HG03460 (cell line): ENCODE measurements around the gene VSIR.

Experiments used
- ATAC-seq: cut with Tn5 transposase; IDR thresholded peaks from one replicate; pipeline ENCODE4 v1.9.1; 2021; ENCODE audit not compliant: unreplicated experiment

The VSIR gene

DNA sequence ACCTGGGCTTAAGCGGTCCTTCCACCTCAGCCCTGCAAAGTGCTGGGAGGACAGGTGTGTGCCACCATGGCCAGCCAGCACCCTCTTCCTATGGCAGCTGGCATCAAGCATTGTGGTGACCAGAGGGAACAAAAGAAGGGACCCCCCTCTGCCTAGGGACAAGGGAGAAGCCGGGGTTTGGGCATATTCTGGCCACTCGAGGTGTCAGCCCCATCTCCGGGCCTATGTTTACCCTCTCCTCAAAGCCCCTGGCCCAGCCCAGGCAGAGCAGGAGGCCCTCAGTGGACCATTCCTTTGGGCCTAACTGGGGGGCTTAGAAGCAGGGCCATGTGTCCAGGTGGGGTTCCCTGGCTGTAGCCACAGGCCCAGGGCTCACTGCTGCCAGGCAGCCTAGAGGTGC lies 23.9 kb downstream of the VSIR start:
- no peak for ATAC-seq

DNA sequence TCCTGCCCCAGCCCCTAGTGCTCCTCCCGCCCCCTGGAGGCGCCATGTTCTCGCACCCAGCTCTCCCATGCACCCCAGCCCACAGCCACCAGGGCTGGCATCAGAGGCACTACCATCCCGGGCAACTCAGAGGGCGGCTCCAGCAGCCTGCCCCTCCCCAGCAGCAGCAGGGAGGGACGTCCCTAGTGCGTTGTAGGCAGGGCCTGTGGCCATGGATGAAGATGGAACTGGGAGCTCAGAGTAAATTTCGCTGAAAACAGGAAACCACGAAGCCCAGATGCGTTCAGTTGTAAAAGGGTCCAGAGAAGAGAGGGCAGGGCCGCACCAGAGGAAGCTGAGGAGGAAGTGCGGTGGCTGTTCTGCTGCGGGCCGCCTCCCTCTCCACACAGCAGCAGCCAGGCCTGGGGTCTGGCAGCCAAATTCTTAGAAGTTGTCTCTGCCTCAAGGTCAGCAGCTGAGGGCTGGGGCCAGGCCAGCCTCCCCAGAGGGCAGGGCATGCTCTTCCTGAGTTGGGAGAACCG lies 24.6 kb downstream of the VSIR start:
- ATAC-seq: peak; percentile 63

DNA sequence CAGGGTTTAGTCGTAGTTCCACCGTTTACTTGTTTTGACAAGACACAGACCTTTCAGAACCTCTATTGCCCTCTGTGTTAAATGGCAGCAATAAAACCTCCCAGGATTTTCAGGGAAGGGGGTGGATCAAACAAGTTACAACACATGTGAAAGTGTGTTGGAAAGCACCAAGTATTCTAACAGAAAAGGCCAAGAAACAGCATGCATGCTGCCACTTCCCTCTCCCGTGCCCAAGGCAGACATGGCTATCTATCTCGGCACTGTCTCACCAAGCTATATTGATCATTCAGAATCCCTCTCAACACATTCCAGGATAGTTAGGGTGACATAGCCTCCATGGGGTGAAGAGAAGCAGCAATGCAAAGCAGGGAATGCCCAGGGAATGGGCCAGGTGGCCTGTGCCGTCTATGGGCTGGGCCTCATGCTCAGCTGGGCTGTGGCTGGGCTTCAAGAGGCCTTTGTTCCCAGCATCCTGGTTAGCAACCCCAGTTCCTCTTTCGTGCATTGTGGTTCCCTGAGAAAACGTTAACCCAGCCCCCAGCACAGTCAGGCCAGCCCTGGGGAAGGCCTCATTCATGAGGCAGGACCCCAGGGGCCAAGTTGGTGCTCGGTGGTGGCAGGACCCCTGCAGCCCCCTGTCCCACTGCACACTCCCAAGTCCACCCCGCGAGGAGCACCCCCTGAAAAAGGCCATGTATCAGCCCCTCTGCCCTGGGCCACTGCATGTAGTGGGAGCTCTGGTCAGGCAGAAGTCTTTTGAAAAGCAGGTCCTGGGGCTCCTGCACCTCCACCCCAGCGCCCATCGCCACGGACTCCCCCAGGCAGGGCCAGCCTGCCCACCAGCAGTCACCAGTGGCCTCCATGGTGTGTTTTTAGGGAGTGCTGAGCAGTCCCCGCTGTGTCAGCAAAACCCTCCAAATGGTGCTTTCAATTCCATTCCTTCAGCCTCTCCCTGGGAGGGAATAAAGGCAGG lies 25.5 kb downstream of the VSIR start:
- no peak for ATAC-seq

DNA sequence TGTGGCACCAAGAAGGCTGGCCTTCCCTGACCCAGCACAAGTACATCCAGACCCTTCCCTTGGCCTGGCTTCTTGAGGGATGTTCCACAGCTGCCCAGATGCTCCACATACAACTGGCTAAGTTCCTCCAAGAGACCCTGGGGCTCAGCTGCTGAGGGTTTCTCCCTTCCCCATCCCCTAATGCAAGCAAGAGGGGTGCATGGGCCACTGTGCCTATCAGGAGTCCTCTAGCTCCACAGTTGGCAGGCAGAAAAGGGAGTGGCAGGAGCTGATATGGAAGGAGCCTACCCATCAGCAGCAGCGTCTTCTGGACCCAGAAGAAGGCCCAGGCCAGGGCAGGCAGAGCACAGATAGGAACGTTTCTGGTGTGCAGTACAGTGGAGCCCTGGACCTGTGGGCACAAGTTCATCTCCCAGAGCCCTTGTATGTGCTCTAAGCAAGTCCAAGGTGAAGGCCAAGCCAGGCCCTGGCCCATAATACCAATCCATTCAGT lies 26.2 kb downstream of the VSIR start:
- ATAC-seq: no peak

DNA sequence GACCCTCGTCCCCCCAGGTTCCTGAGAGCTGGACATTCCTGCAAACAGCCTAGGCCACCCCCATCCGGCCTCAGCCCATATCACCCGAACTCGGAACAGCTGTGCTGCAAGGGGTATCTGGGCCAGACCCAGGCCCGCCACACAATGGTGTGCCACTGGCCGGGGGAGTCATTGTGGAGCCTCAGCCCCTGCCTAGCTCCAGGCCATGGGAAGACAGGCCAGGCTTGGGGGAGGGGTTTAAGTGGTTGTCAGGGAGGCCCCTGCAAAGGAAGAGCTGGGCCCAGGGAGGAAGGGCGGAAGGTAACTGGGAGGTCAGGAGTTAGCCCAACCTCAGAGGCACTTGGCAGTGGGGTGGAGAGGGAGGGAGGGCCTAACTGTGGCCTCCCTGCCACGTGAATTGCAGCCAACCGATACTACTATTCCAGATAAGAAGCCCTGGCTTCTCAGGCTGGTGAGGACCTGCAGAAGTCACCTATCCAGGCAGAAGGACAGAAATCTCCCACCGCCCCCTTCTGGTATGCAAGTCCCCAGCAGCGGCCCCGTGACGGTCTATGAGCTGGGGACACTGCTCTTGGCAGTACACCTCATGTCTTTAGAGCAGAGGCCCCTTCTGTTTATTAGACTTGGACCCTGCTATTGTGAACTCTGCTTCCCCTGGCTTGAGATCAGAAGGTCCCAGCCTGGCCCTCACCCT lies 26.8 kb downstream of the VSIR start:
- ATAC-seq: no peak

DNA sequence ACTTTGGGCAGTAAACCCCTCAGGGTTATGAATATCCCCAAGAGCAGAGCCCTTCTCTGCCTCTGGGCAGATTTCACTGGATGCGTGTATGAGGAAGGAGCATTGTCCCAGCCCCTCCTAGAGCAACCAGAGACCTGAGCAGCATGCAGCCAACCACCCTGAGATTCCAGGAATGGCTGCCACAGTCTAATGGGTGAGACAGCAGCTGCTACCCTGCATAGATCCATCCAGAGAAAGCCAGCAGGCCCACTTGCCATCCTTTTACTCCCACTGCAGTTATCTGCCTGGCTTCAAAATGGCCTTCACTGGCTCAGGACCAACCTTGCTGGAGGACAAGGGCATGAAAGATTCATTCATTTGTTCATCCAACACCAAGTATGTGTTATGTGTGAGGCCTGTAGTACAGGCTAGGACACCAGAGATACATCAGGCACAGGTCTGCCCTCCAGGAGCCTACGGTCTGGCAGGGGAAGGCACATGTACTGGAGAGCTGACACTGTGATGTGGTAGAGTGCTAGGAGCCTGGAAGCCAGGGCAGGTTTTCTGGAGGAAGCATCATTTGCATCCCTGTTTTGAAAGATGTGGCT lies 27.6 kb downstream of the VSIR start:
- no peak for ATAC-seq

DNA sequence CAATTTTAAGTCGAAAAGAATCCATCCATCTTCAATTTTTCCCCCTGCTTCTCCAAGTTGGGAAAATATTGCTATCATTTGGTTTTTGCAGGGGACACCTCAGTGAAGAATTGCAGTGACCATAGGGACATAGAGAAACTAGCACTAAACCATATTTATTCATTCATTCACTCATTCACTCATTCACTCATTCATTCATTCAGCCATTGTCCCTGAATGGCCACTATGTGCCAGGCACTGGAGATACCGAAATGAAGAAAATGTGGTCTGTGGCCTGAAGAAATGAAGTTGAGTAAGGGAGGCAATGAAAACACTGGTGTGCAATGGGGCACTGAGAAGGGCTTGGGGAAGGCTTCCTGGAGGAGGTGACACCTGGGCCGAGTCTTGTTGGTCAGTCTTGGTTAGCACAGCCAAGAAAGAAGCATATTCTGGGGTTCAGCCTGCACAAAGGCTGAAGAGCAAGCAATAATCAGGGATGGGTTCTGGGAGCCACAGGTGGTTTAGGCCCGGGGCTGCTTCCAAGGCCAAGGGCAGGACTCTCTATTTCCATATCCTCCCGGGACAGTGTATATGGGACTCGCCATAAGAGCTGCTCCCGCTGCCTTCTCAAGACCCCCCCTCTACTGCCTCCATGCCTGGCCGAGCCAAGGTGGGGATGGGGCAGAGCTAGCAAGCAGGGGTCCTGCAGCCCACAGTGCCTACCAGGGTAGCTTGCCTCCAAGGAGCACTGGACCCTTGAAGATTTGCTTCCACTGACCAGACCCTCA lies 28.2 kb downstream of the VSIR start:
- no peak for ATAC-seq

DNA sequence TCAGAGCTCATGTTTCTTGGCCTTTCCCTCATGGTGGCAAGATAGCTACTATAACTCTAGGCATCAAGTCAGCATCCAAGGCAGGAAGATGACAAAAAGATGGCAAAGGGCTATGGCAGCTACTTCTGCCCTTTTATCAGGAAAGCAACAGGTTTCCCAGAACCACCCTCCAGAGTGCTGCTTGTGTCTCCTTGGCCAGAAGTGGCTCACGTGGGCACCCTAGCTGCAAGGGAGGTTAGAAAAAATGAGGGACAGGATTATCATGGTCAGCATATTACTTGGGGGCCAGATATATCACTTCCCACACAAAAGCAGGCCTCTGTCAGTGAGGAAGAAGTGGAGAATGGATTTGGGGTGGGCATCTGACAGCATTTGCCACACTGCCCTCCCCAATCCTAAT lies 29.5 kb downstream of the VSIR start:
- no peak for ATAC-seq

DNA sequence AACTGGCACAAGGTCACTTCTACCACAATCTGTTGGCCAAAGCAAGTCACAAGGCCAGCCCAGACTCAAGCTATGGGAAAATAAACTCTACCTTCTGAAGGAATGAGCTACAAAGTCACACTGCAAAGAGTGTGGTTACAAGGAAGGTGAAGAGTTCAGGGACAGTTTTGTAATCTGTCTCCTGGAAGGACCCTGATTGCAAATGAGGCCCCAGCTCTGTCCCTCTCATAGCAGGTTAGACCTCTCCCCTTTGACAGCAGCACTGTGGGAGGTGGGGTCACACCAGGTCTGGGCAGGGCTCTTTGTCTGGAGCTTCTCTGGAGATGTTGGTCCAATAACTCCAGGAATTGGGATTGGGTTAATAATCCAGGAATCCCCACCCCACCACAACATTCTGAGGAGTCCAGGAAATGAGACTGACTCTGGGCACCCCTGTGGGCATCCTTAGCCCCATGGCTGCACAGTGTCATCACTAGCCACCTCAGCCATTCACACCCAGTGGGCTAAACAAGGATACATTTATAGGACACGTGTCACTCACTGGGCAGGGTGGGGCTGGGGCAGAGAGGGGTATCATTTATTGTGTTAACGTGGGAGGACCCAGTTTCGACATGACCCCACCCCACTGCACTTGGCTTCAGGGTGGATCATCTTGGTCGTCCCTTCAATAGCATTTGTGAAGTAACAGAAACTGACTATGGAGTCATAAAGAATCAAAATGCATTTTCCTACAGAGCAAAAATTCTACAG lies 30.1 kb downstream of the VSIR start:
- ATAC-seq: no peak

DNA sequence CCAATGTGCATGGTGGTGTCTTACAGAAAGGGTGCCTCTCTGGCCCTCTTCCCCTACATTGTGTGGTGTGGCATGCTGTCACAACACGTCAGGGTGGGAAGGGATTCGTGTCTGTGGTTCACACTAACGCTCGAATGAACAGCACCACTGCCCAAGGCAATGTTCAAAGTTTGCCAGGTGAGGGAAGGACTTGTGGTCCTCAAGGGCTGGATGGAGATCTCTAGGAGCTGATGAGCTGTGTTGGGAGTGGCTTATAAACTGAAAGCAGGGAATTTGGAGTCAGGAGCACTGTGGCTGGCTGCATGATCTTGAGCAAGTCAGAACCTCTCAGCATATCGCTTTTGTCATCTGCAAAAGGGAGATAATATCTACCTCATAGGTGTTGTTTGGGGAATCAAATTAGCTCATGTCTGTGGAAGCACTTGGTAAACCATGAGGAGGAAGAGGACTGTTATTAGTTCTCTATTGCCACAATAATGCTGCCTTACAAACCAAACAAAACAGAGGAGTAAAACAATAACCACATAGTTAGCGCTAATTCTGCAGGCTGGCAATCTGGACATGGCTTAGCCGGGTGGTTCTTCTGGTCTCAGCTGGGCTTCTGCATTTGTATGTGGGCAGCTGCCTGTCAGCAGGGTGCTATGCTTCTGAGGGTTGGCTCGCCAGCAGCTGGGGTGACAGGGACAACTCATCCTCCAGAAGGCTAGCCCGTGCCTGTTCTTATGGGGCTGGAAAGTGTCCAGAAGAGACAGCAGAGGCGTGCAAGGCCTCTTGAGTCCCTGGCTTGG lies 30.8 kb downstream of the VSIR start:
- ATAC-seq: no peak

DNA sequence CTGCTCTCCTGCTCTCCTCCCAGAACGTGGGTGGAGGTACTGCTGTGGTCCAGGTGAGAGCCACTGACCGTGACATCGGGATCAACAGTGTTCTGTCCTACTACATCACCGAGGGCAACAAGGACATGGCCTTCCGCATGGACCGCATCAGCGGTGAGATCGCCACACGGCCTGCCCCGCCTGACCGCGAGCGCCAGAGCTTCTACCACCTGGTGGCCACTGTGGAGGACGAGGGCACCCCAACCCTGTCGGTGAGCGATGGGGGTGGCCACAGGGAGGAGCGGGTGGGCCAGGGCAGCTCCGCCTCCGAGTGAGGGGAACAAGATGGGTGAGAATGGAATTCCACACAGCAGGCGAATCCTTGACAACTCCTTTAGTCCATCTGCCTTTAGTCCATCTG lies 31.6 kb downstream of the VSIR start:
- no peak for ATAC-seq

DNA sequence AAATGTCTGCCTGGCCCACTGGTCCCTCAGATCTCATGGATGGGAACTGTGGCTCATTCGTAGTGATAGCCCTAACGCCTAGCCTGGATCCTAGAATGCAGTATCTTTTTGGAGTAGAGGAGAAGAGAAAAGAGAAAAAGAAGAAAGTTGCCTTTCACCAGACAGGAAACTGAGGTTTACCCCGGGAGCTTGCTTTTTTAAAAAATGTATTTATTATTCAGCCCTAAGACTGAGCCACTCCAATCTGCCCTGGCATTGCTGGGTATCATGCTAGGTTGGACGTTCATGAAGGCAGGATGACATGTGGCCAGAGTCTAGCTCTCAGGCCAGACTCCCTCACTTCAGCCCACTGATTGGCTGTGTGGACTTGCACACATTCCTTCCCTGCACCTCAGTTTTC lies 32.3 kb downstream of the VSIR start:
- ATAC-seq: no peak

DNA sequence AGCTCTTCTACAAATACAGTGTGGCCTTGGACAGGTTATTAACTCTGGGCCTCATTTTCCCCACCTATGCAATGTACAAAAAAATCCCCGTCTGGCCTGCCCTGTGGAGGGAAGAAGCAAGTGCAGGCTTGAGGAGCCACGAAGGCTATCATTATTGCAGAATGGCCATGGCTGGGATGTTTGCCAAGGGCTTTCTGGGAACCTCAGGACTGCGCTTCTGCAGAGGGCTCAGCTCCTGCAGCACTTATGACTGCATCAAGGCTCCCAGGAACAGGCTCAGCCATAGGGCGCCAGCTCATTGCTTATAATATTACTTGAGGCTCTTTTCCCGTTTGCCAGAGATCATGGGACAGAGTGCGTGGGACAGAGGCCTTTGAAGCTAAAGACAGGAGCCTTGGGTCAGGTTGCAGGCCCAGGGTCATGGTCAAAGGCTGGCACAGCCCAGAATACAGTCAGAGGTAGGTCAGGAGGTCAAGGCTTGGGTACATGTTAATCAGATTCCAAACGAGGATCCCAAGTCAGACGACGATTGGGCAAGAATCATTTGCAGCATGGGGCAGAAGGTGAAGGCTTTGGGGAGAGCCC lies 33.2 kb downstream of the VSIR start:
- ATAC-seq: no peak

DNA sequence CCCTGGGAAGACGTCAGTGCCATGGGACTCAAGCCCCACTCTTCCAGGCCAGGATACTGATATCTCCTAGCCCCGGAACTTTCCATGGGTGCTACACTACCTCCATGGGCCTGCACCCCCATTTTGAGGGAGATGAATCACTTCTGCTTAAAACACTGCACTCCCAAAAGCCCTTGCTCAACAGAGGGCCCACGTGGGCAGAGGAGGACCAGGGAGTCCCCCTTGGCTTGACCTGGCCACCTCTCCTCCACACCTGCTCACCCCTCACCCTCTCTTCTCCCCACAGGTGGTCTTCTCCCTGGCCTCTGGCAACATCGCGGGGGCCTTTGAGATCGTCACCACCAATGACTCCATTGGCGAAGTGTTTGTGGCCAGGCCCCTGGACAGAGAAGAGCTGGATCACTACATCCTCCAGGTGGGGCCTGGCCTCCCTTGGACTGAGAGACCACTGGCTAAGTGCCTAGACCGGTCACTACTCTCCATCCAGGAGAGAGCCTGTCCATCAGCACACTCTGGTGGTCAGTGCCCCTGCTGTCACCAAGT lies 33.9 kb downstream of the VSIR start:
- ATAC-seq: no peak

DNA sequence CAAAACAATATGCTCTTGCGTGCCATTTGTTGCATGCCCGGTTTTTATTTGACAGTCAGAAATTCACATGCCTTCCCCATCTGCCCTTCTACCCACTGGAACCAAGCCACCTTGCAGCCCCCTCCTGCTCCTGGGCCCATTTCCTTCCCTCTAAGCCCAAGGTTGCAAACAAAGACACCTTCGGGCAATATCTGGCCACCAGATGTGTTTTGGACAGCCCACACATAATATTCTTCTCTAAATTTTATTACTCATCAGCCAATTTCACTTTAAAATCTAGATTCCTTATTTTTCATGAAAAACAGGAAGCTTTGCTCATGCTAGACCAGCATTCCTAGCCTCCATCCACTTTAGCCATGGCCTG lies 35.5 kb downstream of the VSIR start:
- no peak for ATAC-seq

DNA sequence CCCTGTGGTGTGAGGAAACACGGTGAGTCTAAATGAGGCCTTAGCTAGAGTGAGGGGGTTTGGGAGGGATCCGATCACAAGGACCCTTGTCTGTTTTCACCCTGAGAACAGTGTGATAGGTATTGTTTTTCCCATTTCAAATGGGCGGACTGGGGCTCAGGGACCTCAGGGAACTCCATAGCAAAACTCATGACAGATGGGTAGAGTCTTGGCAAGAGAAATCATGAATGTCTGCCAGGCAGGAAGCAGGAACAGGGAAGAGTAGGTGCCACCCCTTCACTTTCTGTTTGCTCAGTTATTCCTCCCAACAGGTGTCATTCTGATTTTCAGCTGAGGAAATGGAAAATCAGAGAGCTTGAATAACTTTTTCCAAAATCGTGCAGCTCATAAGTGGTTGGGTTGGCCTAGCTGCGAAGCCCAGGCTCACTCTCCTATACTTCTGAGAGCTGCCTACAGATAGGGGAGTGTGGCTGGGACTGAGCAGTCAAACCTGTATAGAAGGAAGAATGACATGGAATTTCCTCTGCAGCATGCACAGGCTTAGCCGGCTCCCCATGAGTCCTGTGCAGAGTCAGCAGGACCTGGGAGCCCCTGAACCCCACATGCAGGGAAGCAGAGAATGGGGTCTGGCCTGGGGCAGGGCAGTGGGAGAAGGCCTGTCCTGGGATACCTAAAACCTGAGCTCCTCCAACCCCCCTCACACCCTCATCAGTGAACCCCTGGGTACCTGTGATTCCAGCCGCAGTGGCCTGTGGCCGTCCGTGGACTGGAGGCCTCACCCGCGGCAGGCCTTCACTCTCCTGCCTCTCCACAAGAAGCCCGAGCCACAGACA lies 36.1 kb downstream of the VSIR start:
- ATAC-seq: no peak

DNA sequence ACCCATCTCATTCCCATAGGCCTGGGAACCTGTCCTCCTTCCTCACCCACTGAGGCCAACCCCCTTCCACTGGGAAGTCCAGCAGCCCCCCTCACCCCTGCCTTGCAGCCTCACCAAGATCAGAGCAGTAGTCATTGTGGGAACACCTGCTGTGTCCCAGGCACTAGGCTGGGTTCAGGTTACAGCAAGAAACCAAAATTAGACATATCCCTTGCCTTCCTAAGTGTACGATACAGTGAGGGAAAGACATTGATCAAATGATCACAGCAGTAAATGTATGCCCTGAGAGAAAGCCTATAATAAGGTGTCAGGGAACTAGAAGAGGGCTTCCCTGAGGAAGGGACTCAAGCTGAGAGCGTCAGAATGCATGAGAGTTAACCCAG lies 36.8 kb downstream of the VSIR start:
- no peak for ATAC-seq
